SU-DHL-6 (cell line): ENCODE data around the gene HAGHL.
A peak's percentile ranks its signal among the peaks of the same experiment; 100 is the strongest.

Source experiments
- H2AFZ ChIP-seq: fragments of 200-600 bp; sonication (generic); 2 replicates; pipeline ENCODE4 v1.6.1; 2014; ENCODE audit warnings: low read depth, mild to moderate bottlenecking, moderate library complexity, mixed read lengths, antibody characterized with exemption, low read length; ENCODE audit not compliant: severe bottlenecking
- H3F3A ChIP-seq: fragments of 200-600 bp; shearing (Covaris generic); 2 replicates; pipeline ENCODE4 v1.6.0; 2016; ENCODE audit warnings: antibody characterized with exemption, mild to moderate bottlenecking; ENCODE audit not compliant: insufficient read depth
- H3K27ac ChIP-seq: fragments of 200-600 bp; sonication (generic); 2 replicates; pipeline ENCODE4 v1.5.1; 2016; ENCODE audit warnings: low read depth, mild to moderate bottlenecking, low read length, moderate library complexity, mixed read lengths
- H3K27me3 ChIP-seq: fragments of 200-600 bp; sonication (generic), shearing (Covaris generic); 2 replicates; pipeline ENCODE4 v1.6.0; 2014; ENCODE audit warnings: mild to moderate bottlenecking, low read length
- H3K36me3 ChIP-seq: fragments of 200-600 bp; sonication (generic); 2 replicates; pipeline ENCODE4 v1.6.1; 2014; ENCODE audit warnings: mild to moderate bottlenecking, low read length, mixed read lengths
- H3K4me2 ChIP-seq: fragments of 300-600, 200-600 bp; shearing (Covaris generic), sonication (generic); 2 replicates; pipeline ENCODE4 v1.6.0; 2014; ENCODE audit warnings: low read length, low read depth, mild to moderate bottlenecking; ENCODE audit not compliant: poor library complexity, severe bottlenecking
- H3K4me3 ChIP-seq: fragments of 200-600 bp; sonication (generic); 2 replicates; pipeline ENCODE4 v1.5.1; 2014; ENCODE audit warnings: antibody characterized with exemption, low read length, mild to moderate bottlenecking, mixed read lengths; ENCODE audit not compliant: insufficient read depth, poor library complexity, severe bottlenecking
- H3K79me2 ChIP-seq: fragments of 200-600 bp; sonication (generic); 2 replicates; pipeline ENCODE4 v1.6.1; 2014; ENCODE audit warnings: mild to moderate bottlenecking, low read length, moderate library complexity; ENCODE audit not compliant: insufficient read depth
- H3K9ac ChIP-seq: fragments of 200-600 bp; sonication (generic); 2 replicates; pipeline ENCODE4 v1.7.0; 2014; ENCODE audit warnings: mild to moderate bottlenecking, low read length
- H3K9me2 ChIP-seq: fragments of 200-600 bp; sonication (generic); replicated peaks from 2 replicates; pipeline ENCODE4 v1.6.1; 2014; ENCODE audit warnings: low read length; ENCODE audit not compliant: insufficient read depth
- H3K9me3 ChIP-seq: fragments of 200-600 bp; sonication (generic); 2 replicates; pipeline ENCODE4 v1.6.1; 2014; ENCODE audit warnings: low read length, mixed read lengths; ENCODE audit not compliant: insufficient read depth
- H4K20me1 ChIP-seq: fragments of 200-600 bp; sonication (generic); 2 replicates; pipeline ENCODE4 v1.6.1; 2014; ENCODE audit warnings: low read depth, mild to moderate bottlenecking, antibody characterized with exemption, low read length, moderate library complexity, mixed read lengths
- EZH2phosphoT487 ChIP-seq: fragments of 200-600 bp; sonication (generic), shearing (Covaris generic); conservative IDR thresholded peaks from 2 replicates; pipeline ENCODE4 v1.6.1; 2018; ENCODE audit warnings: mild to moderate bottlenecking, antibody characterized with exemption, low read length, moderate library complexity, mixed read lengths
- TF ChIP-seq, protein P1 (sequence below): fragments of 200-600 bp; sonication (generic); IDR thresholded peaks from one replicate; pipeline ENCODE4 v1.5.1; 2017; ENCODE audit warnings: antibody characterized with exemption, mild to moderate bottlenecking, low read length, moderate library complexity; ENCODE audit not compliant: insufficient read depth, poor library complexity, severe bottlenecking

HAGHL gene

DNA sequence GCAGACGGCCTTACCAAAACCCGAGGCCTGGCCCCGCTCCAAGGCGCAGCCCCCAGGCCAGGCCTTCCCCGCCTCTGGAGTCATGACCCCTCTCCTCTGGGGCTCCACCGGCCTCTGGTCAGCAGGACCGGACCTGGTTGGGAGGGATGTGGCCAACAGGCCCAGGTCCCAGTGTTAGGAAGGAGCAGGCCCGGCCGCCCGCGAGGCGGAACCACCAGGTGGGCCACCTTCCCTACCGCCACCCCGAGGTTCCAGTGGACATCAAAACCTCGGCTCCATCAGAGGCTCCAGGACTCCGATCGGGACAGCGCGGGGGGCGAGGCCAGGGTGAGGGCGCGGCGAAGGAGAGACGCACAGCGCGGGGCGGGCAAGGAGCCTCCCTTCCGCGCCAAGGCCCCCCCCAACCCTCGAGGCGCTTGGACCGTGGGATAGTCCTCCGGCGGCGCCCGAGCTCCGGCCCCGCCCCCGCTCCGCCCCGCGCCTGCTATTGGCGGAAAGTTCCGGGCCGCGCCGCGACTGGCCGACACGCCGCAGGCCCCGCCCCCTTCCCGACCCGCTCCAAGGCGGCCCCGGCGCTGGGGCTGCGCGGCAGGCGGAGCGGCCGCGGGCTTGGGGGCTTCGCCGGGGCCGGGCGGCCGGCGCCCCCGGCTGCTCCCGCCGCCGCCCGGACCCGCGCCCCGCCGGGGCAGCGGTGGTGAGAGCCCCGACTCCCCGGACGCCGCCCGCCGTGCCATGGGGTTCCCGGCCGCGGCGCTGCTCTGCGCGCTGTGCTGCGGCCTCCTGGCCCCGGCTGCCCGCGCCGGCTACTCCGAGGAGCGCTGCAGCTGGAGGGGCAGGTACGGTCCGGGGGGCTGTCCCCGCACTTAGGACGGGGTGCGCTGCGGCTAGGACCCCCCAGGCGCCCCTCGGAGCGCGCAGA is 12.1 kb upstream of the HAGHL start, which contains the start of gene METRN:
Gene METRN (plus strand): TSS at position 561 of the 919 bp plus-strand sequence. CDS start 172 bp downstream, at position 733.
- Histone ChIP-seq H3K79me2 (no peaks in the 10 kb centered on the region), H3K9me2 (no peaks in the 10 kb centered on the region), H3K27me3 (no peaks in the 10 kb centered on the region), H3K9ac (peak within 1 kb of the TSS; percentile 35; the same call in 1 of the 2 replicates), H3K4me2 (peak within 1 kb of the TSS; percentile 44), H3F3A (no peaks in the 10 kb centered on the region), H3K4me3 (peak within 1 kb of the TSS; percentile 36), H3K36me3 (no peaks in the 10 kb centered on the region), H2AFZ (no peak within 1 kb of the TSS), H3K27ac (no peak within 1 kb of the TSS), H4K20me1 (no peaks in the 10 kb centered on the region), H3K9me3 (no peaks in the 10 kb centered on the region)
- TF ChIP-seq, protein P1, sequence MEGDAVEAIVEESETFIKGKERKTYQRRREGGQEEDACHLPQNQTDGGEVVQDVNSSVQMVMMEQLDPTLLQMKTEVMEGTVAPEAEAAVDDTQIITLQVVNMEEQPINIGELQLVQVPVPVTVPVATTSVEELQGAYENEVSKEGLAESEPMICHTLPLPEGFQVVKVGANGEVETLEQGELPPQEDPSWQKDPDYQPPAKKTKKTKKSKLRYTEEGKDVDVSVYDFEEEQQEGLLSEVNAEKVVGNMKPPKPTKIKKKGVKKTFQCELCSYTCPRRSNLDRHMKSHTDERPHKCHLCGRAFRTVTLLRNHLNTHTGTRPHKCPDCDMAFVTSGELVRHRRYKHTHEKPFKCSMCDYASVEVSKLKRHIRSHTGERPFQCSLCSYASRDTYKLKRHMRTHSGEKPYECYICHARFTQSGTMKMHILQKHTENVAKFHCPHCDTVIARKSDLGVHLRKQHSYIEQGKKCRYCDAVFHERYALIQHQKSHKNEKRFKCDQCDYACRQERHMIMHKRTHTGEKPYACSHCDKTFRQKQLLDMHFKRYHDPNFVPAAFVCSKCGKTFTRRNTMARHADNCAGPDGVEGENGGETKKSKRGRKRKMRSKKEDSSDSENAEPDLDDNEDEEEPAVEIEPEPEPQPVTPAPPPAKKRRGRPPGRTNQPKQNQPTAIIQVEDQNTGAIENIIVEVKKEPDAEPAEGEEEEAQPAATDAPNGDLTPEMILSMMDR = no peak
- TF ChIP-seq EZH2phosphoT487 = no peak

DNA sequence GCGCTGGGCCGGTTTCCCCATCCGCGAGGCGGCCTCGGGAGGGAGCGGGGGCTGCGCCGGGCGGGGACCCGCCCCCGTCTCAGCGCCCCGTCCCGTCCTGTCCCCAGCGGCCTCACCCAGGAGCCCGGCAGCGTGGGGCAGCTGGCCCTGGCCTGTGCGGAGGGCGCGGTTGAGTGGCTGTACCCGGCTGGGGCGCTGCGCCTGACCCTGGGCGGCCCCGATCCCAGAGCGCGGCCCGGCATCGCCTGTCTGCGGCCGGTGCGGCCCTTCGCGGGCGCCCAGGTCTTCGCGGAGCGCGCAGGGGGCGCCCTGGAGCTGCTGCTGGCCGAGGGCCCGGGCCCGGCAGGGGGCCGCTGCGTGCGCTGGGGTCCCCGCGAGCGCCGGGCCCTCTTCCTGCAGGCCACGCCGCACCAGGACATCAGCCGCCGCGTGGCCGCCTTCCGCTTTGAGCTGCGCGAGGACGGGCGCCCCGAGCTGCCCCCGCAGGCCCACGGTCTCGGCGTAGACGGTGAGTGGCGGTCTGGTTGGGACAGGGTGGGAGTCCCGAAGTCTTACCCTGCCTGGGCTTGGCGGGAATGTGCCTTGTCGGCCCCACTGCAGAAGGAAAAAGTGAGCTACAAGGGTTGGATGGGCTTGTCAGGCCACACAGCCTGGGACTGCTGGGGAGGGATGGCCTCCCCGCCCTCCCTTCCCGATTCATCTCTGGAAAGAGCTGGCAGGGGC is 11.3 kb upstream of the HAGHL start:
- no peaks in the 10 kb centered on the region for H3K27me3 ChIP-seq
- peak overlapping the region; percentile 36 for H3K4me3 ChIP-seq
- peak overlapping the region; percentile 44 for H3K4me2 ChIP-seq
- H3K27ac ChIP-seq = no peak overlapping the region
- 0 out of 2 replicates have a peak, but pooled peaks cover 3% of the 10 kb centered on the region for H3F3A ChIP-seq
- no peaks in the 10 kb centered on the region for H3K9me2 ChIP-seq
- TF ChIP-seq EZH2phosphoT487 = no peak
- TF ChIP-seq, protein P1 = no peak
- H4K20me1 ChIP-seq = no peaks in the 10 kb centered on the region
- no peaks in the 10 kb centered on the region for H3K9me3 ChIP-seq
- no peaks in the 10 kb centered on the region for H3K36me3 ChIP-seq
- H2AFZ ChIP-seq = no peak overlapping the region
- peak overlapping the region; percentile 35; the same call in 1 of the 2 replicates for H3K9ac ChIP-seq
- H3K79me2 ChIP-seq = no peaks in the 10 kb centered on the region

DNA sequence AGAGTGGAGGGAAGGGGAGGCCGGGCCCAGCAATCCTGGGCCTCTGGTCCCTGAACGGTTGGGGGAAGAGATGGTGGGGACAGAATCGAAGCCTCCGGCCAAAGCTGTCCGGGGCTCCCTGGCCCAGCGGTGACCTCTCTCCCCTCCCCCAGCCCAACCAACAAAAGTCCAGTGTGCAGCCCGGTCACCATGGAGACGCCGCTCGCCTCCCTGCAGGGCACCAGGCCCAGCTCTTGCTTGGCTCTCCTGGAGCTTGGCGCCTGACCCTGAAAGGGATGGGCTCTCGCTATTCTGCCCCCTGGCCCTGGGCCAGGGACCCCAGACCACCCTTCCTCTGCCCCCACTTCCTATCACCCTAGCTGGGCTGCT is 10.7 kb upstream of the HAGHL start:
- Histone ChIP-seq H3F3A (0 out of 2 replicates have a peak, but pooled peaks cover 3% of the 10 kb centered on the region), H3K4me3 (no peak overlapping the region), H3K9me2 (no peaks in the 10 kb centered on the region), H3K9ac (no peak overlapping the region), H3K79me2 (no peaks in the 10 kb centered on the region), H3K27me3 (no peaks in the 10 kb centered on the region), H2AFZ (no peak overlapping the region), H3K4me2 (no peak overlapping the region), H3K36me3 (no peaks in the 10 kb centered on the region), H3K9me3 (no peaks in the 10 kb centered on the region), H4K20me1 (no peaks in the 10 kb centered on the region), H3K27ac (no peak overlapping the region)
- TF ChIP-seq, protein P1 = no peak
- TF ChIP-seq EZH2phosphoT487 = no peak
